Stimulated activated CD8-positive, alpha-beta memory T cell treated with anti-CD3 and anti-CD28 coated beads, Interleukin-4, amount 100 ng/mL, for 4 hours (primary cell): ENCODE results near the gene NEK10.

Experiments
- DNase-seq, 2 donors: peaks; one replicate each; pipeline ENCODE4 v3.0.0-alpha.2; 2020; ENCODE audit warnings: low read depth in 2 of 2, low spot score in 1 of 2

The NEK10 gene

GRCh38 chr3:27253831-27254230, 115.4 kb downstream of the NEK10 start:
- no peak for DNase-seq

- no peak for DNase-seq
Observed at GRCh38 chr3:27253391-27253790, 115.8 kb downstream of the NEK10 start.

GRCh38 chr3:27252646-27253045, 116.5 kb downstream of the NEK10 start:
- no peak for DNase-seq

- no peak for DNase-seq
Observed at GRCh38 chr3:27244374-27244773, 124.8 kb downstream of the NEK10 start.

GRCh38 chr3:27239951-27240350, 129.2 kb downstream of the NEK10 start:
- DNase-seq = no peak

GRCh38 chr3:27228805-27229204, 140.4 kb downstream of the NEK10 start:
- DNase-seq = no peak

- no peak for DNase-seq
Observed at GRCh38 chr3:27224197-27224596, 145.0 kb downstream of the NEK10 start.

GRCh38 chr3:27221264-27221932, 147.8 kb downstream of the NEK10 start:
- DNase-seq = no peak

- DNase-seq = no peak
Observed at GRCh38 chr3:27220166-27220565, 149.0 kb downstream of the NEK10 start.

- DNase-seq = no peak
Observed at GRCh38 chr3:27219127-27219845, 149.9 kb downstream of the NEK10 start.

GRCh38 chr3:27216955-27217552, 152.1 kb downstream of the NEK10 start:
- DNase-seq = no peak

GRCh38 chr3:27216295-27216855, 152.8 kb downstream of the NEK10 start:
- no peak for DNase-seq

- DNase-seq = no peak
Observed at GRCh38 chr3:27213450-27213849, 155.7 kb downstream of the NEK10 start.

- no peak for DNase-seq
Observed at GRCh38 chr3:27209617-27210264, 159.4 kb downstream of the NEK10 start.

- no peak for DNase-seq
Observed at GRCh38 chr3:27208961-27209616, 160.1 kb downstream of the NEK10 start.

GRCh38 chr3:27202959-27203358, 166.2 kb downstream of the NEK10 start:
- no peak for DNase-seq

- no peak for DNase-seq
Observed at GRCh38 chr3:27201492-27201891, 167.7 kb downstream of the NEK10 start.

GRCh38 chr3:27200721-27201489, 168.3 kb downstream of the NEK10 start:
- no peak for DNase-seq

- no peak for DNase-seq
Observed at GRCh38 chr3:27194861-27195483, 174.2 kb downstream of the NEK10 start.

- no peak for DNase-seq
Observed at GRCh38 chr3:27193056-27193455, 176.1 kb downstream of the NEK10 start.
